HL-60 (cell line): ENCODE results near the gene E2F4.

Source experiments
- GABPA ChIP-seq: IDR thresholded peaks from 2 replicates; pipeline ENCODE4 v1.6.1; 2012; ENCODE audit warnings: low read depth
- TF ChIP-seq, protein P1 (sequence below): IDR thresholded peaks from one replicate; pipeline ENCODE4 v1.5.1; 2011; ENCODE audit warnings: low read length, control low read depth, inconsistent platforms; ENCODE audit not compliant: insufficient read depth

DNA sequence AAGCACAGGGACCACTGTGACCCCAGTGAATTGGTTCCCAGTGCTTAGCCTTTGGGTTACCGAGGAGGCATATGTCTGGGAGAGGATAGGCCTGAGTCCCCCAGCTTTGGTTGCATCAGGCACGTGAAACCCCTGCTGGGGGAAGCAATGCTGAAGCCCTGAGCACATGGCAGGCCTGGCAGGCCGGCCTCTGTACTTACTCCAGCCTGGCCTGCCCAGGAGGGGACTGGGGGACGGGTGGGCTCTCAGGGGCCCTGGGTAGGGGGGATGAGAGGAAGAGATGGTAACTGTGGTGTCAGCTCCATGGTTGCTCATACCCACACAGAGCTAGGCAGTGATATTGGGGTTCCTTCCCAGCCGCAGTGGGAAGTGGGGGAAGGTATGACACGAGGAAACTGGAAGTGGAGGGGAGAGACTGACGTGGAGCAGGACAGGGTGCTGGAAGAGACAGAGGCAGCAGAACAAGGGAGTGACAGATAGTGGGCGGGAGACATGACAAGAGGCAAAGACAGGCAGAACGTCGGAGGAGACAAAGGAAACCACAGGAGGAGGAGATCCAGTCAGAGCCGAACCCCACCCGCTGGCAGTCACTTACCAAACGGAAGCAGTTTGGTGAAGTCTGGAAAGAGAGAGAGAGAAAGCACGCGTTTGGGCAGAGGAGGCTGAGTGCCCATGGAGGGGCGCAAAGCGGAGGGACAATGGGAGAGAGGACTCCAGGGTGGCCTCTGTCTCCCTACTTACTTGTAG is 44.0 kb downstream of the E2F4 start:
- TF ChIP-seq, protein P1, sequence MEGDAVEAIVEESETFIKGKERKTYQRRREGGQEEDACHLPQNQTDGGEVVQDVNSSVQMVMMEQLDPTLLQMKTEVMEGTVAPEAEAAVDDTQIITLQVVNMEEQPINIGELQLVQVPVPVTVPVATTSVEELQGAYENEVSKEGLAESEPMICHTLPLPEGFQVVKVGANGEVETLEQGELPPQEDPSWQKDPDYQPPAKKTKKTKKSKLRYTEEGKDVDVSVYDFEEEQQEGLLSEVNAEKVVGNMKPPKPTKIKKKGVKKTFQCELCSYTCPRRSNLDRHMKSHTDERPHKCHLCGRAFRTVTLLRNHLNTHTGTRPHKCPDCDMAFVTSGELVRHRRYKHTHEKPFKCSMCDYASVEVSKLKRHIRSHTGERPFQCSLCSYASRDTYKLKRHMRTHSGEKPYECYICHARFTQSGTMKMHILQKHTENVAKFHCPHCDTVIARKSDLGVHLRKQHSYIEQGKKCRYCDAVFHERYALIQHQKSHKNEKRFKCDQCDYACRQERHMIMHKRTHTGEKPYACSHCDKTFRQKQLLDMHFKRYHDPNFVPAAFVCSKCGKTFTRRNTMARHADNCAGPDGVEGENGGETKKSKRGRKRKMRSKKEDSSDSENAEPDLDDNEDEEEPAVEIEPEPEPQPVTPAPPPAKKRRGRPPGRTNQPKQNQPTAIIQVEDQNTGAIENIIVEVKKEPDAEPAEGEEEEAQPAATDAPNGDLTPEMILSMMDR: no peak
- TF ChIP-seq GABPA: no peak
